Measurements from ENCODE around the gene SERHL2.

Gene SERHL2

GRCh38 chr22:42585096-42585495, 31.3 kb downstream of the SERHL2 start:
- Histone ChIP-seq H3K4me3 (replicated peaks; ENCODE audit: low read depth, low read length) (no peak overlapping the region), H3K27me3 (replicated peaks; ENCODE audit: control insufficient read depth, insufficient read depth, low read length) (no peaks in the 10 kb centered on the region), H3K36me3 (ENCODE audit: control insufficient read depth, insufficient read depth, low read length) (peaks cover 29% of the 10 kb centered on the region)
- TF ChIP-seq CTCF (IDR thresholded peaks at IDR 0.05; ENCODE audit: insufficient read depth, low read length, poor library complexity, severe bottlenecking), result no peak
- no peak for DNase-seq (ENCODE audit: extremely low read depth, insufficient read length)

GRCh38 chr22:42586381-42586780, 32.6 kb downstream of the SERHL2 start:
- DNase-seq (ENCODE audit: extremely low read depth, insufficient read length), result no peak
- no peak overlapping the region for H3K4me3 ChIP-seq (replicated peaks; ENCODE audit: low read depth, low read length)
- no peaks in the 10 kb centered on the region for H3K27me3 ChIP-seq (replicated peaks; ENCODE audit: control insufficient read depth, insufficient read depth, low read length)
- H3K36me3 ChIP-seq (ENCODE audit: control insufficient read depth, insufficient read depth, low read length), result peaks cover 30% of the 10 kb centered on the region
- TF ChIP-seq CTCF (IDR thresholded peaks at IDR 0.05; ENCODE audit: insufficient read depth, low read length, poor library complexity, severe bottlenecking), result no peak

GRCh38 chr22:42587588-42588175, 33.9 kb downstream of the SERHL2 start:
- Histone ChIP-seq H3K36me3 (ENCODE audit: control insufficient read depth, insufficient read depth, low read length) (peaks cover 36% of the 10 kb centered on the region), H3K4me3 (replicated peaks; ENCODE audit: low read depth, low read length) (no peak overlapping the region), H3K27me3 (replicated peaks; ENCODE audit: control insufficient read depth, insufficient read depth, low read length) (no peaks in the 10 kb centered on the region)
- no peak for TF ChIP-seq CTCF (IDR thresholded peaks at IDR 0.05; ENCODE audit: insufficient read depth, low read length, poor library complexity, severe bottlenecking)
- no peak for DNase-seq (ENCODE audit: extremely low read depth, insufficient read length)

- no peak for DNase-seq (ENCODE audit: extremely low read depth, insufficient read length)
- TF ChIP-seq CTCF (IDR thresholded peaks at IDR 0.05; ENCODE audit: insufficient read depth, low read length, poor library complexity, severe bottlenecking), result no peak
- Histone ChIP-seq H3K27me3 (replicated peaks; ENCODE audit: control insufficient read depth, insufficient read depth, low read length) (no peaks in the 10 kb centered on the region), H3K36me3 (ENCODE audit: control insufficient read depth, insufficient read depth, low read length) (peaks cover 35% of the 10 kb centered on the region), H3K4me3 (replicated peaks; ENCODE audit: low read depth, low read length) (no peak overlapping the region)
Observed at GRCh38 chr22:42591987-42592386, 38.2 kb downstream of the SERHL2 start.

GRCh38 chr22:42595434-42595833, 41.7 kb downstream of the SERHL2 start:
- Histone ChIP-seq H3K36me3 (ENCODE audit: control insufficient read depth, insufficient read depth, low read length) (peaks cover 37% of the 10 kb centered on the region), H3K4me3 (replicated peaks; ENCODE audit: low read depth, low read length) (no peak overlapping the region), H3K27me3 (replicated peaks; ENCODE audit: control insufficient read depth, insufficient read depth, low read length) (no peaks in the 10 kb centered on the region)
- no peak for DNase-seq (ENCODE audit: extremely low read depth, insufficient read length)
- no peak for TF ChIP-seq CTCF (IDR thresholded peaks at IDR 0.05; ENCODE audit: insufficient read depth, low read length, poor library complexity, severe bottlenecking)

- H3K27me3 ChIP-seq (replicated peaks; ENCODE audit: control insufficient read depth, insufficient read depth, low read length), result no peaks in the 10 kb centered on the region
- no peak overlapping the region for H3K4me3 ChIP-seq (replicated peaks; ENCODE audit: low read depth, low read length)
- H3K36me3 ChIP-seq (ENCODE audit: control insufficient read depth, insufficient read depth, low read length), result peaks cover 39% of the 10 kb centered on the region
- no peak for DNase-seq (ENCODE audit: extremely low read depth, insufficient read length)
- no peak for TF ChIP-seq CTCF (IDR thresholded peaks at IDR 0.05; ENCODE audit: insufficient read depth, low read length, poor library complexity, severe bottlenecking)
Observed at GRCh38 chr22:42596336-42596735, 42.6 kb downstream of the SERHL2 start.
